Activated naive CD4-positive, alpha-beta T cell treated with anti-CD3 and anti-CD28 coated beads, Interleukin-2, amount 10 ng/mL, durations not matched to agents 7 days and 5 days (primary cell): Measurements from ENCODE around the gene CAMK1D.
"Not testable (repeated sequence)": the region's sequence is repeated elsewhere in the genome, so short reads cannot be mapped to it uniquely, and the experiment has no call there.

Experiments used
- CTCF ChIA-PET: fragments of 350-600 bp; sonication (Branson Sonifier 250); formaldehyde crosslinking; loops from one replicate; lab custom pipeline; 2021; ENCODE audit warnings: antibody characterized with exemption; lab: Charles Lee
- DNase-seq: peaks from one replicate; pipeline ENCODE4 v3.0.0-alpha.2; 2020
- H3K27ac Mint-ChIP-seq: one replicate; pipeline ENCODE4 v1.8.0; 2021; ENCODE audit warnings: mild to moderate bottlenecking, moderate library complexity, mixed read lengths
- H3K27me3 Mint-ChIP-seq: one replicate; pipeline ENCODE4 v1.8.0; 2021; ENCODE audit warnings: mild to moderate bottlenecking, mixed read lengths
- H3K36me3 Mint-ChIP-seq: one replicate; pipeline ENCODE4 v1.8.0; 2021; ENCODE audit warnings: mixed read lengths
- H3K4me1 Mint-ChIP-seq: one replicate; pipeline ENCODE4 v1.8.0; 2021; ENCODE audit warnings: mixed read lengths
- H3K4me3 Mint-ChIP-seq: one replicate; pipeline ENCODE4 v1.8.0; 2021; ENCODE audit warnings: mild to moderate bottlenecking, moderate library complexity, mixed read lengths
- H3K9me3 Mint-ChIP-seq: one replicate; pipeline ENCODE4 v1.8.0; 2021; ENCODE audit warnings: mixed read lengths

The CAMK1D gene

DNA sequence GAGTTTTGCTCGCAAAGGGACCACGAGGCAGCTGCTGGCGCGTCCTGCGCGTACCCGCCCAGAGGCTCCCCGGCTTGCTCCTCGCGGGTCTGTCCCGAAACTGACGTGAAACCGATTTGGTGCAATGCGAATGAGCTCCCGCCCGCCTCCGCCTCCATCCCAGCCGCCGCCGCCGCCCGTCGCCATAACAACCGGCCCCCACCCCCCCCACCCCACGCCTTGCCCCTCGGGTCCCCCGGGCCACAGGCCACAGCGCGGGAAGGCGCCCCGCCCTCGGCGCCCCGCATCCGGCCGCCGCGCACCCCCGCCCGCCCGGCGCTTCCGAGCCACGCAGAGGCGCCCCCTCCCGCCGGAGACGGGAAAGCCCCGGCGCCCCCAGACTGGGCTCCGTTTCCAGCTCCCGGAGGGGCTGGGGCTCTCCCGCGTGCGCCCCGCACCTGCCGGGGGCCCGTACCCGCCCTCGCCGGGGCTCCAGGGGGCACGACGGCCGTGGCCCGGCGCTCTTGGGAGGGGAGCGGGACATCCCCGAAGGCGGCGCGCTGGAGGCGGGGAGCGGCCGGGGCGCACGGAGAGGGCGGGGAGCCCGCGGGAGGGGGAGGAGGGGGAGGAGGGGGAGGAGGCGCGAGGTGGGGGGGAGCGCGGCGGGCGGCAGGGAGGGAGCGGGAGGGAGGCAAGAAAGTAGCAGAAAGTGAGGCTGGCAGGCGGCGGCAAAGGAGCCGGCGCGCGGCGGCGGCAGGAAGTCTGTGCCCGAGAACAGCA, at the start of gene CAMK1D:
Gene CAMK1D (plus strand): TSS at position 678 of the 759 bp plus-strand sequence.
- Mint-ChIP-seq H3K27ac (peak within 1 kb of the TSS; percentile 97), H3K9me3 (no peaks in the 10 kb centered on the region), H3K4me1 (peaks cover 29% of the 10 kb centered on the region), H3K27me3 (peaks cover 80% of the 10 kb centered on the region), H3K4me3 (peak within 1 kb of the TSS; percentile 94), H3K36me3 (peaks cover 3% of the 10 kb centered on the region)
- peak; percentile 93 for DNase-seq
- CTCF ChIA-PET: interaction anchor here (0.5 to 1.6 kb wide), 3 partner anchors 84 to 136 kb away, joined by 3 to 4 read pairs (median 4); no protein-coding TSS in a partner anchor

DNA sequence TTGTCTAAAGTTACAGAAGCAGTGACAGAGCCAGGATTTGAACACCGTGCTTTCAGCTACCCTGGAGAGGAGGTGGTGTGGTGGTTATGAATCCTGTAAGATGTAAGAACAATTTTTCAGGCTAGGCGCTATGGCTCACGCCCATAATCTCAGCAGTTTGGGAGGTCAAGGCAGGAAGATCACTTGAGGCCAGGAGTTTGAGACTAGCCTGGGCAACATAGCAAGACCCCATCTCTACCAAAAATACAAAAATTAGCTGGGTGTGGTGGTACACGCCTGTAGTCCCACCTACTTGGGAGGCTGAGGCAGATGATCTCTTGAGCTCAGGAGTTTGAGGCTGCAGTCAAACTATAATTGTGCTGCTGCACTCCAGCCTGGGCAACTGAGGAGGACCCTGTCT, 48.3 kb upstream of the CAMK1D start:
- H3K27me3 Mint-ChIP-seq, H3K4me3 Mint-ChIP-seq, H3K36me3 Mint-ChIP-seq, H3K9me3 Mint-ChIP-seq, H3K27ac Mint-ChIP-seq, H3K4me1 Mint-ChIP-seq, CTCF ChIA-PET, DNase-seq: not testable (repeated sequence)

GRCh38 chr10:12308057-12308456, 41.3 kb upstream of the CAMK1D start:
- no peak for DNase-seq
- Mint-ChIP-seq H3K27me3 (peaks cover 4% of the 10 kb centered on the region), H3K36me3 (no peaks in the 10 kb centered on the region), H3K4me3 (no peak overlapping the region), H3K9me3 (peaks cover 2% of the 10 kb centered on the region), H3K27ac (no peak overlapping the region), H3K4me1 (no peaks in the 10 kb centered on the region)
- CTCF ChIA-PET: no interaction called here

DNA sequence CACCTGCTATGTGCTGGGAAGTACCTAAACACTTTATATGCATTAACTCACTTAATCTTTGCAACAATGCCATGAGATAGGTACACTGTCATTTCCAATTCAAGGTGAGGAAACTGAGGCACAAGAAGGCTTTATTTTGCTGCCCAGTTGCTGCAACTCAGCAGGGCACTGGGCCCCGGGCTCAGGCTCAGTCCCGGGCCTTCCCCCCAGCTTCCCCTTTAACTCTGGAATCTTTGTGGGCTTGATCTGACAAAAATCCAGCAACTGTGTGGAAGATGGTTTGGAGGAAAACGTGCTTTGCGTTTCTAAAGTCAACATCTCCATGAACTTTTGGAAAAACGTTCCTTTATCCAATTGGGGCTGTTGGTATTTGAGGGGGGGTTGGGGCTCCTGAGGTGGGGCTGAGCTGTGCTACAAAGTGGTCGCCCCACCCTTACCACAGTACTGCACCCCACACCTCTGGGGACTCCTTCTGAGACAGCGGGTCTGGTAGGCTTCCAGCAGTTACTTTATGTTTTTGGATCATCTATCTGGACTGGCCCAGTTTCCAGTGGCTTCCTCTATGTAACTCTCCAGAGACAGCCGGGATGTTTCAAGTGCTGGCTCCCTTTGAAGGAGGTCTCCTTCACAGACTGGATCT, 40.5 kb upstream of the CAMK1D start:
- no peaks in the 10 kb centered on the region for H3K4me1 Mint-ChIP-seq
- CTCF ChIA-PET: no interaction called here
- H3K27me3 Mint-ChIP-seq: peaks cover 4% of the 10 kb centered on the region
- no peak for DNase-seq
- no peaks in the 10 kb centered on the region for H3K36me3 Mint-ChIP-seq
- peaks cover 2% of the 10 kb centered on the region for H3K9me3 Mint-ChIP-seq
- H3K4me3 Mint-ChIP-seq: no peak overlapping the region
- H3K27ac Mint-ChIP-seq: no peak overlapping the region

DNA sequence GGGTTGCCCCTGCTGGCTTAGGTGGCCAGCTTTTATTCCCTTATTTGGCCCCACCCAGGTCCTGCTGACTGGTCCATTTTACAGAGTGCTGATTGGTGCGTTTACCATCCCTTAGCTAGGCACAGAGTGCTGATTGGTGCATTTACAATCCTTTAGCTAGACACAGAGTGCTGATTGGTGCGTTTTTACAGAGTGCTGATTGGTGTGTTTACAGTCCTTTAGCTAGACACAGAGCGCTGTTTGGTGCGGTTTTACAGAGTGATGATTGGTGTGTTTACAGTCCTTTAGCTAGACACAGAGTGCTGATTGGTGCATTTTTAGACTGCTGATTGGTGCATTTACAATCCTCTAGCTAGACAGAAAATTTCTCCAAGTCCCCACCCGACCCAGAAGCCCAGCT, 39.6 kb upstream of the CAMK1D start:
- not testable (repeated sequence) for DNase-seq, H3K4me1 Mint-ChIP-seq, H3K9me3 Mint-ChIP-seq, H3K27ac Mint-ChIP-seq, H3K36me3 Mint-ChIP-seq, H3K4me3 Mint-ChIP-seq, H3K27me3 Mint-ChIP-seq
- CTCF ChIA-PET: interaction anchor here (0.6 to 1.0 kb wide), 2 partner anchors 95 to 347 kb away, joined by 3 read pairs; no protein-coding TSS in a partner anchor

DNA sequence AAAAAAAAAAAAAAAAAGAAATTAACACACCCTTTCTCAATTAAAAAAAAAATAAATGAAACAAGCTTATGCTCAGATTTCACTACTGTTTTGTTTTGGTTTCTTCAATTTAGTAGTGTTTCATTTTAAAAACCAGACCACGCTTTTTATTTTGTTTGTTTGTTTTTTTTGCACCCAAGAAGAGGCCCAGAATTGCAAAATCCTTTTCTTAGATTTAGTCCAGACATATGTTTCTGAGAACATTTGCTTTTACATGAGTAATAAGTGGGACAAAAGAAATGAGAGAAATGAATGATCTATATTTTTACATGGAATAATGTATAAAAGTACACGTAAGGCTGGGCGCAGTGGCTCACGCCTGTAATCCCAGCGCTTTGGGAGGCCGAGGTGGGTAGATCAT, 34.5 kb upstream of the CAMK1D start:
- no peak for DNase-seq
- Mint-ChIP-seq H3K4me1 (no peaks in the 10 kb centered on the region), H3K27me3 (peaks cover 5% of the 10 kb centered on the region), H3K36me3 (no peaks in the 10 kb centered on the region), H3K4me3 (no peak overlapping the region), H3K27ac (no peak overlapping the region), H3K9me3 (peaks cover under 1% of the 10 kb centered on the region)
- CTCF ChIA-PET: no interaction called here

GRCh38 chr10:12319076-12319475, 30.3 kb upstream of the CAMK1D start:
- Mint-ChIP-seq H3K27me3 (peaks cover 3% of the 10 kb centered on the region), H3K4me3 (no peak overlapping the region), H3K36me3 (no peaks in the 10 kb centered on the region), H3K9me3 (no peaks in the 10 kb centered on the region), H3K27ac (no peak overlapping the region), H3K4me1 (no peaks in the 10 kb centered on the region)
- CTCF ChIA-PET: no interaction called here
- no peak for DNase-seq

GRCh38 chr10:12320892-12321291, 28.5 kb upstream of the CAMK1D start:
- CTCF ChIA-PET: interaction anchor here (0.6 to 1.0 kb wide), 2 partner anchors 56 to 526 kb away, joined by 3 read pairs; no protein-coding TSS in a partner anchor
- Mint-ChIP-seq H3K4me3 (no peak overlapping the region), H3K9me3 (no peaks in the 10 kb centered on the region), H3K4me1 (no peaks in the 10 kb centered on the region), H3K27me3 (no peaks in the 10 kb centered on the region), H3K36me3 (no peaks in the 10 kb centered on the region), H3K27ac (no peak overlapping the region)
- no peak for DNase-seq

GRCh38 chr10:12321641-12322040, 27.7 kb upstream of the CAMK1D start:
- CTCF ChIA-PET: interaction anchor here (0.6 to 1.0 kb wide), 3 partner anchors 57 to 527 kb away, joined by 3 read pairs; no protein-coding TSS in a partner anchor
- H3K27me3 Mint-ChIP-seq: no peaks in the 10 kb centered on the region
- H3K27ac Mint-ChIP-seq: no peak overlapping the region
- no peaks in the 10 kb centered on the region for H3K9me3 Mint-ChIP-seq
- H3K4me3 Mint-ChIP-seq: no peak overlapping the region
- H3K4me1 Mint-ChIP-seq: peaks cover 4% of the 10 kb centered on the region
- DNase-seq: no peak
- H3K36me3 Mint-ChIP-seq: no peaks in the 10 kb centered on the region

- no peaks in the 10 kb centered on the region for H3K27me3 Mint-ChIP-seq
- peaks cover 4% of the 10 kb centered on the region for H3K4me1 Mint-ChIP-seq
- no peak for DNase-seq
- no peaks in the 10 kb centered on the region for H3K36me3 Mint-ChIP-seq
- H3K4me3 Mint-ChIP-seq: no peak overlapping the region
- H3K27ac Mint-ChIP-seq: no peak overlapping the region
- H3K9me3 Mint-ChIP-seq: no peaks in the 10 kb centered on the region
- CTCF ChIA-PET: no interaction called here
Measured at GRCh38 chr10:12322583-12323131, 26.7 kb upstream of the CAMK1D start.

- Mint-ChIP-seq H3K4me3 (no peak overlapping the region), H3K27me3 (no peaks in the 10 kb centered on the region), H3K9me3 (no peaks in the 10 kb centered on the region), H3K36me3 (no peaks in the 10 kb centered on the region), H3K4me1 (peaks cover 4% of the 10 kb centered on the region), H3K27ac (no peak overlapping the region)
- DNase-seq: no peak
- CTCF ChIA-PET: interaction anchor here (1.4 to 1.7 kb wide), 2 partner anchors 332 to 386 kb away, joined by 4 to 7 read pairs; no protein-coding TSS in a partner anchor
Measured at GRCh38 chr10:12324530-12324929, 24.8 kb upstream of the CAMK1D start.

DNA sequence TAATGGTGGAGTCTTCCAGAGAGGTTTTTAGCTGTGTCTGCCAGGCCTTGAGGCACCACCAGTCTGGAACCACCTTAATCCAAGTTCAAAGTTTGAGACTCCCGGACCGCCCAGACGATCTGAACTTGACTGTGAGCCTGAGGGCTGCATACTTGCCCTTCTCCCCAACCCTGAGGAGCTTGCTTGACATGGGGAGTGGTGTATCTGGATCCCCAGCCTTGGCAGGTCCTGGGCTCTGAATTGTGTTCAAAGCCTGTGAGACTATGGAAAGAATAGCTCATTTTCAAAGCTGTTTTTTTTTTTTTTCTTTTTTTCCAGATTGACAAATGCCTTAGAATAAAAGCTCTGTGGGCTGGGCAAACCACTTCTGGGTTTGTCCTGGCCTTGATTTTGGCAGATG, 22.3 kb upstream of the CAMK1D start:
- DNase-seq: no peak
- no peak overlapping the region for H3K27ac Mint-ChIP-seq
- CTCF ChIA-PET: no interaction called here
- H3K4me3 Mint-ChIP-seq: no peak overlapping the region
- no peaks in the 10 kb centered on the region for H3K36me3 Mint-ChIP-seq
- H3K4me1 Mint-ChIP-seq: peaks cover 4% of the 10 kb centered on the region
- no peaks in the 10 kb centered on the region for H3K9me3 Mint-ChIP-seq
- no peaks in the 10 kb centered on the region for H3K27me3 Mint-ChIP-seq

GRCh38 chr10:12327476-12327875, 21.9 kb upstream of the CAMK1D start:
- Mint-ChIP-seq H3K4me3 (no peak overlapping the region), H3K4me1 (peaks cover 4% of the 10 kb centered on the region), H3K27me3 (no peaks in the 10 kb centered on the region), H3K36me3 (no peaks in the 10 kb centered on the region), H3K9me3 (no peaks in the 10 kb centered on the region), H3K27ac (no peak overlapping the region)
- CTCF ChIA-PET: no interaction called here
- DNase-seq: no peak

DNA sequence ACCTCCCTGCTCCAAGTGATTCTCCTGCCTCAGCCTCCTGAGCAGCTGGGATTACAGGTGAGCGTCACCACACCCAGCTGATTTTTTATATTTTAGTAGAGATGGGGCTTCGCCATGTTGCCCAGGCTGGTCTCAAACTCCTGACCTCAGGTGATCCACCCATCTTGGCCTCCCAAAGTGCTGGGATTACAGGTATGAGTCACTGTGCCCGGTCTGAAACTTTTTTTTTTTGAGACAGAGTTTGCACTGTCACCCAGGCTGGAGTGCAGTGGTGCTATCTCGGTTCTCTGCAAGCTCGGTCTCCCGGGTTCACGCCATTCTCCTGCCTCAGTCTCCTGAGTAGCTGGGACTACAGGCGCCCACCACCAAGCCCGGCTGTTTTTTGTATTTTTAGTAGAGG, 21.0 kb upstream of the CAMK1D start:
- not testable (repeated sequence) for H3K36me3 Mint-ChIP-seq, H3K4me1 Mint-ChIP-seq, H3K9me3 Mint-ChIP-seq, DNase-seq, H3K4me3 Mint-ChIP-seq, H3K27ac Mint-ChIP-seq, H3K27me3 Mint-ChIP-seq
- CTCF ChIA-PET: interaction anchor here (0.6 kb wide), 1 partner anchor 772 kb away, joined by 3 read pairs; the partner anchor contains the start of gene OPTN
